ENCODE data around the gene TLE5.

TLE5 gene

GRCh38 chr19:3100747-3101730, 38.7 kb upstream of the TLE5 start:
- Histone ChIP-seq H3K4me3 (ENCODE audit: low read length) (no peak overlapping the region), H3K36me3 (ENCODE audit: control insufficient read depth, low read depth, low read length) (no peaks in the 10 kb centered on the region), H3K4me1 (ENCODE audit: control insufficient read depth, low read depth, low read length) (peaks cover 3% of the 10 kb centered on the region), H3K9ac (ENCODE audit: low read length) (no peak overlapping the region), H3K27ac (ENCODE audit: low read length) (no peak overlapping the region), H3K9me3 (ENCODE audit: control insufficient read depth, low read depth, low read length) (no peaks in the 10 kb centered on the region), H3K27me3 (ENCODE audit: control insufficient read depth, insufficient read depth, low read length) (no peaks in the 10 kb centered on the region)

GRCh38 chr19:3100331-3100730, 38.0 kb upstream of the TLE5 start:
- Histone ChIP-seq H3K4me3 (ENCODE audit: low read length) (no peak overlapping the region), H3K4me1 (ENCODE audit: control insufficient read depth, low read depth, low read length) (peaks cover 4% of the 10 kb centered on the region), H3K9ac (ENCODE audit: low read length) (no peak overlapping the region), H3K9me3 (ENCODE audit: control insufficient read depth, low read depth, low read length) (no peaks in the 10 kb centered on the region), H3K27me3 (ENCODE audit: control insufficient read depth, insufficient read depth, low read length) (no peaks in the 10 kb centered on the region), H3K36me3 (ENCODE audit: control insufficient read depth, low read depth, low read length) (no peaks in the 10 kb centered on the region), H3K27ac (ENCODE audit: low read length) (no peak overlapping the region)

- Histone ChIP-seq H3K36me3 (ENCODE audit: control insufficient read depth, low read depth, low read length) (no peaks in the 10 kb centered on the region), H3K27me3 (ENCODE audit: control insufficient read depth, insufficient read depth, low read length) (peaks cover 6% of the 10 kb centered on the region), H3K9me3 (ENCODE audit: control insufficient read depth, low read depth, low read length) (no peaks in the 10 kb centered on the region), H3K9ac (ENCODE audit: low read length) (no peak overlapping the region), H3K27ac (ENCODE audit: low read length) (no peak overlapping the region), H3K4me1 (ENCODE audit: control insufficient read depth, low read depth, low read length) (peaks cover 8% of the 10 kb centered on the region), H3K4me3 (ENCODE audit: low read length) (no peak overlapping the region)
Observed at GRCh38 chr19:3099347-3100145, 37.3 kb upstream of the TLE5 start.

- Histone ChIP-seq H3K4me3 (ENCODE audit: low read length) (no peak overlapping the region), H3K9ac (ENCODE audit: low read length) (no peak overlapping the region), H3K27me3 (ENCODE audit: control insufficient read depth, insufficient read depth, low read length) (peaks cover 6% of the 10 kb centered on the region), H3K36me3 (ENCODE audit: control insufficient read depth, low read depth, low read length) (no peaks in the 10 kb centered on the region), H3K27ac (ENCODE audit: low read length) (no peak overlapping the region), H3K4me1 (ENCODE audit: control insufficient read depth, low read depth, low read length) (peaks cover 8% of the 10 kb centered on the region), H3K9me3 (ENCODE audit: control insufficient read depth, low read depth, low read length) (no peaks in the 10 kb centered on the region)
Observed at GRCh38 chr19:3098515-3099346, 36.4 kb upstream of the TLE5 start.

- H3K9me3 ChIP-seq (ENCODE audit: control insufficient read depth, low read depth, low read length) = no peaks in the 10 kb centered on the region
- H3K27ac ChIP-seq (ENCODE audit: low read length) = no peak overlapping the region
- no peaks in the 10 kb centered on the region for H3K36me3 ChIP-seq (ENCODE audit: control insufficient read depth, low read depth, low read length)
- H3K27me3 ChIP-seq (ENCODE audit: control insufficient read depth, insufficient read depth, low read length) = peaks cover 6% of the 10 kb centered on the region
- H3K4me1 ChIP-seq (ENCODE audit: control insufficient read depth, low read depth, low read length) = peaks cover 8% of the 10 kb centered on the region
- no peak overlapping the region for H3K4me3 ChIP-seq (ENCODE audit: low read length)
- H3K9ac ChIP-seq (ENCODE audit: low read length) = no peak overlapping the region
Observed at GRCh38 chr19:3098141-3098514, 35.8 kb upstream of the TLE5 start.

- peaks cover 6% of the 10 kb centered on the region for H3K27me3 ChIP-seq (ENCODE audit: control insufficient read depth, insufficient read depth, low read length)
- H3K9me3 ChIP-seq (ENCODE audit: control insufficient read depth, low read depth, low read length) = no peaks in the 10 kb centered on the region
- no peaks in the 10 kb centered on the region for H3K36me3 ChIP-seq (ENCODE audit: control insufficient read depth, low read depth, low read length)
- no peak overlapping the region for H3K4me3 ChIP-seq (ENCODE audit: low read length)
- peaks cover 8% of the 10 kb centered on the region for H3K4me1 ChIP-seq (ENCODE audit: control insufficient read depth, low read depth, low read length)
- H3K27ac ChIP-seq (ENCODE audit: low read length) = no peak overlapping the region
- no peak overlapping the region for H3K9ac ChIP-seq (ENCODE audit: low read length)
Observed at GRCh38 chr19:3097442-3097871, 35.2 kb upstream of the TLE5 start.

- peaks cover 8% of the 10 kb centered on the region for H3K4me1 ChIP-seq (ENCODE audit: control insufficient read depth, low read depth, low read length)
- no peak overlapping the region for H3K27ac ChIP-seq (ENCODE audit: low read length)
- no peaks in the 10 kb centered on the region for H3K36me3 ChIP-seq (ENCODE audit: control insufficient read depth, low read depth, low read length)
- no peak overlapping the region for H3K9ac ChIP-seq (ENCODE audit: low read length)
- H3K9me3 ChIP-seq (ENCODE audit: control insufficient read depth, low read depth, low read length) = no peaks in the 10 kb centered on the region
- peaks cover 6% of the 10 kb centered on the region for H3K27me3 ChIP-seq (ENCODE audit: control insufficient read depth, insufficient read depth, low read length)
- no peak overlapping the region for H3K4me3 ChIP-seq (ENCODE audit: low read length)
Observed at GRCh38 chr19:3096902-3097326, 34.6 kb upstream of the TLE5 start.

- Histone ChIP-seq H3K4me1 (ENCODE audit: control insufficient read depth, low read depth, low read length) (peaks cover 8% of the 10 kb centered on the region), H3K36me3 (ENCODE audit: control insufficient read depth, low read depth, low read length) (no peaks in the 10 kb centered on the region), H3K27me3 (ENCODE audit: control insufficient read depth, insufficient read depth, low read length) (peaks cover 6% of the 10 kb centered on the region), H3K9ac (ENCODE audit: low read length) (peak overlapping the region; percentile 14), H3K4me3 (ENCODE audit: low read length) (peak overlapping the region; percentile 76), H3K27ac (ENCODE audit: low read length) (no peak overlapping the region), H3K9me3 (ENCODE audit: control insufficient read depth, low read depth, low read length) (no peaks in the 10 kb centered on the region)
Observed at GRCh38 chr19:3096267-3096901, 34.1 kb upstream of the TLE5 start.

- H3K27ac ChIP-seq (ENCODE audit: low read length) = no peak overlapping the region
Observed at GRCh38 chr19:3095441-3096191, 33.3 kb upstream of the TLE5 start.

GRCh38 chr19:3094601-3095440, 32.5 kb upstream of the TLE5 start:
- no peaks in the 10 kb centered on the region for H3K9me3 ChIP-seq (ENCODE audit: control insufficient read depth, low read depth, low read length)
- peak overlapping the region; percentile 42 for H3K9ac ChIP-seq (ENCODE audit: low read length)
- H3K4me1 ChIP-seq (ENCODE audit: control insufficient read depth, low read depth, low read length) = peaks cover 8% of the 10 kb centered on the region
- H3K27me3 ChIP-seq (ENCODE audit: control insufficient read depth, insufficient read depth, low read length) = peaks cover 6% of the 10 kb centered on the region
- H3K4me3 ChIP-seq (ENCODE audit: low read length) = peak overlapping the region; percentile 76
- H3K36me3 ChIP-seq (ENCODE audit: control insufficient read depth, low read depth, low read length) = no peaks in the 10 kb centered on the region
- H3K27ac ChIP-seq (ENCODE audit: low read length) = no peak overlapping the region

More at GRCh38 chr19:3095441-3096191, 33.3 kb upstream of the TLE5 start:
- Histone ChIP-seq H3K4me3 (ENCODE audit: low read length) (peak overlapping the region; percentile 76), H3K9me3 (ENCODE audit: control insufficient read depth, low read depth, low read length) (no peaks in the 10 kb centered on the region), H3K36me3 (ENCODE audit: control insufficient read depth, low read depth, low read length) (no peaks in the 10 kb centered on the region), H3K27me3 (ENCODE audit: control insufficient read depth, insufficient read depth, low read length) (peaks cover 6% of the 10 kb centered on the region), H3K9ac (ENCODE audit: low read length) (peak overlapping the region; percentile 42), H3K4me1 (ENCODE audit: control insufficient read depth, low read depth, low read length) (peaks cover 8% of the 10 kb centered on the region)
